Thyroid gland (tissue), 4 donors: Measurements from ENCODE around the gene FARS2. TPM values are rescaled to one million over a fixed set of nuclear protein-coding genes. Genes with fewer than 3 reads are reported as not detected.

Experiments
- DNase-seq, 2 donors: peaks; one replicate each; pipeline ENCODE4 v3.0.0-alpha.2; 2019
- H3K27ac ChIP-seq, 3 donors: fragments of 200-600 bp; sonication (generic); 1 replicate in 2 of 3; 2 replicates in 1 of 3; pipeline ENCODE4 v1.5.1; 2016 to 2019; ENCODE audit warnings: mild to moderate bottlenecking in 1 of 3, moderate library complexity in 1 of 3
- H3K27me3 ChIP-seq: fragments of 200-600 bp; sonication (generic); one replicate; pipeline ENCODE4 v1.5.1; 2019
- H3K36me3 ChIP-seq, 2 donors: fragments of 200-600 bp; sonication (generic); one replicate each; pipeline ENCODE4 v1.5.1; 2016 to 2019
- H3K4me1 ChIP-seq, 2 donors: fragments of 200-600 bp; sonication (generic); one replicate each; pipeline ENCODE4 v1.5.1; 2017 to 2019
- H3K4me3 ChIP-seq, 3 donors: fragments of 200-600 bp; sonication (generic); replicated peaks in 1 of 3; 1 replicate in 2 of 3; 2 replicates in 1 of 3; pipeline ENCODE4 v1.5.1; 2016; ENCODE audit warnings: mild to moderate bottlenecking in 1 of 3
- H3K9me3 ChIP-seq: fragments of 200-600 bp; sonication (generic); one replicate; pipeline ENCODE4 v1.5.1; 2017
- CTCF ChIP-seq, 6 experiments: fragments of 200-600 bp in 3 of 6; fragments of 450-650 bp in 3 of 6; sonication (generic) in 3 of 6; IDR thresholded peaks; one replicate each; pipeline ENCODE4 v1.5.1; 2016 to 2019; ENCODE audit warnings: antibody characterized with exemption in 6 of 6, mild to moderate bottlenecking in 2 of 6, inconsistent platforms in 1 of 6, moderate library complexity in 1 of 6
- POLR2A ChIP-seq, 2 donors: fragments of 450-650 bp; IDR thresholded peaks; one replicate each; pipeline ENCODE4 v1.6.1; 2017; ENCODE audit warnings: antibody characterized with exemption in 2 of 2, mild to moderate bottlenecking in 2 of 2, moderate library complexity in 1 of 2
- WGBS, 2 donors: methylation state at CpG; one replicate each; pipeline ENCODE4 v1.1.5; 2017; 5-methylcytosine and 5-hydroxymethylcytosine counted together
- intact Hi-C: fragments of 100-400 bp; cut with DNase I; formaldehyde crosslinking; loops from one replicate; pipeline ENCODE4 v1.15.1; 2023
- total RNA-seq, 4 donors: library from RNA; depleted of rRNA; stranded (reverse); fragments of >200 nt; gene quantifications; one replicate each; pipeline ENCODE4 v1.2.3, GENCODE V29; 2016

FARS2 gene
- total RNA-seq, 4 donors from 2014 or later, result 27.4 to 47.1 (median 34.2) TPM

- no peak for TF ChIP-seq POLR2A (IDR thresholded peaks at IDR 0.05)
- TF ChIP-seq CTCF (IDR thresholded peaks at IDR 0.05), result no peak
- WGBS, 2 donors, result 97 to 100% methylated on average over 6 of the region's 6 CpGs
- Histone ChIP-seq H3K4me3 (no peak overlapping the region), H3K4me1 (no peaks in the 10 kb centered on the region), H3K9me3 (no peaks in the 10 kb centered on the region), H3K27ac (no peak overlapping the region), H3K27me3 (no peaks in the 10 kb centered on the region), H3K36me3 (no peaks in the 10 kb centered on the region)
- DNase-seq, result no peak
- intact Hi-C loops, result no loop called here
Measured at GRCh38 chr6:5771759-5772390, 510.6 kb downstream of the FARS2 start.

- H3K9me3 ChIP-seq, result no peaks in the 10 kb centered on the region
- intact Hi-C loops, result no loop called here
- 93 to 97% methylated on average over 11 of the region's 11 CpGs for WGBS, 2 donors
- H3K27me3 ChIP-seq, result no peaks in the 10 kb centered on the region
- H3K4me1 ChIP-seq, result no peaks in the 10 kb centered on the region
- H3K4me3 ChIP-seq, result no peak overlapping the region
- H3K27ac ChIP-seq, result no peak overlapping the region
- DNase-seq, result no peak
- no peaks in the 10 kb centered on the region for H3K36me3 ChIP-seq
- TF ChIP-seq CTCF (IDR thresholded peaks at IDR 0.05) (no peak), POLR2A (IDR thresholded peaks at IDR 0.05) (no peak)
Measured at GRCh38 chr6:5772408-5773120, 511.3 kb downstream of the FARS2 start.

GRCh38 chr6:5776104-5776503 lies 514.8 kb downstream of the FARS2 start:
- DNase-seq, result no peak
- no peaks in the 10 kb centered on the region for H3K4me1 ChIP-seq
- H3K36me3 ChIP-seq, result no peaks in the 10 kb centered on the region
- no peak overlapping the region for H3K4me3 ChIP-seq
- no peaks in the 10 kb centered on the region for H3K9me3 ChIP-seq
- 94% methylated on average over 6 of the region's 6 CpGs for WGBS, 2 donors
- no peak overlapping the region for H3K27ac ChIP-seq
- intact Hi-C loops, result no loop called here
- no peaks in the 10 kb centered on the region for H3K27me3 ChIP-seq
- TF ChIP-seq CTCF (IDR thresholded peaks at IDR 0.05), result no peak
- TF ChIP-seq POLR2A (IDR thresholded peaks at IDR 0.05), result no peak

- Histone ChIP-seq H3K27me3 (no peaks in the 10 kb centered on the region), H3K36me3 (no peaks in the 10 kb centered on the region), H3K27ac (no peak overlapping the region), H3K4me1 (no peaks in the 10 kb centered on the region), H3K9me3 (no peaks in the 10 kb centered on the region), H3K4me3 (no peak overlapping the region)
- DNase-seq, result no peak
- TF ChIP-seq POLR2A (IDR thresholded peaks at IDR 0.05) (no peak), CTCF (IDR thresholded peaks at IDR 0.05) (no peak)
- whole genome bisulfite sequencing, 2 donors, result 70 to 86% methylated on average over 12 of the region's 12 CpGs
- intact Hi-C loops, result no loop called here
Measured at GRCh38 chr6:5776706-5777390, 515.5 kb downstream of the FARS2 start.
